GM19395 (cell line): ENCODE data around the gene QRICH2.
"Not testable (repeated sequence)": the region's sequence is repeated elsewhere in the genome, so short reads cannot be mapped to it uniquely, and the experiment has no call there.

ENCODE experiments used
- ATAC-seq: cut with Tn5 transposase; IDR thresholded peaks from one replicate; pipeline ENCODE4 v1.9.1; 2021; ENCODE audit warnings: mild to moderate bottlenecking, moderate library complexity; ENCODE audit not compliant: unreplicated experiment

The QRICH2 gene

GRCh38 chr17:76333673-76334505, 25.8 kb upstream of the QRICH2 start:
- no peak for ATAC-seq

GRCh38 chr17:76331083-76331482, 23.0 kb upstream of the QRICH2 start:
- no peak for ATAC-seq

- no peak for ATAC-seq
These were observed 21.6 kb upstream of the QRICH2 start for GRCh38 chr17:76329664-76330063.

GRCh38 chr17:76327696-76328095, 19.6 kb upstream of the QRICH2 start:
- no peak for ATAC-seq

GRCh38 chr17:76326306-76326705, 18.2 kb upstream of the QRICH2 start:
- no peak for ATAC-seq

GRCh38 chr17:76318586-76318985, 10.5 kb upstream of the QRICH2 start:
- ATAC-seq, result no peak

- ATAC-seq, result no peak
These were observed 9.5 kb upstream of the QRICH2 start for GRCh38 chr17:76317535-76317934.

GRCh38 chr17:76314392-76315227, 6.5 kb upstream of the QRICH2 start:
- ATAC-seq, result no peak

- ATAC-seq, result no peak
These were observed 4.7 kb upstream of the QRICH2 start for GRCh38 chr17:76312735-76313134.

- ATAC-seq, result no peak
These were observed 1.4 kb upstream of the QRICH2 start for GRCh38 chr17:76309461-76309860.

GRCh38 chr17:76307299-76307965, 644 bp downstream of the QRICH2 start:
- no peak for ATAC-seq

- not testable (repeated sequence) for ATAC-seq
These were observed 3.0 kb downstream of the QRICH2 start for GRCh38 chr17:76305135-76305454.

- ATAC-seq, result no peak
These were observed 3.6 kb downstream of the QRICH2 start for GRCh38 chr17:76304226-76305134.

GRCh38 chr17:76297436-76297835, 10.6 kb downstream of the QRICH2 start:
- no peak for ATAC-seq

- no peak for ATAC-seq
These were observed 11.2 kb downstream of the QRICH2 start for GRCh38 chr17:76296889-76297288.

GRCh38 chr17:76296186-76296585, 11.9 kb downstream of the QRICH2 start:
- ATAC-seq, result no peak

GRCh38 chr17:76293106-76293505, 15.0 kb downstream of the QRICH2 start:
- ATAC-seq, result no peak

GRCh38 chr17:76292567-76292966, 15.5 kb downstream of the QRICH2 start:
- ATAC-seq, result no peak

GRCh38 chr17:76281573-76282371, 26.3 kb downstream of the QRICH2 start:
- no peak for ATAC-seq

GRCh38 chr17:76280650-76281049, 27.4 kb downstream of the QRICH2 start:
- no peak for ATAC-seq
